Measurements from ENCODE around the gene TTC7B.
"Not testable (repeated sequence)": the region's sequence is repeated elsewhere in the genome, so short reads cannot be mapped to it uniquely, and the experiment has no call there.

TTC7B gene

GRCh38 chr14:90533591-90534021, 282.6 kb downstream of the TTC7B start:
- Histone ChIP-seq H3K9me3 (ENCODE audit: control insufficient read depth, low read length) (no peaks in the 10 kb centered on the region), H3K36me3 (ENCODE audit: control insufficient read depth, insufficient read depth, low read length) (no peaks in the 10 kb centered on the region), H3K4me3 (ENCODE audit: insufficient read depth, low read depth, low read length) (no peak overlapping the region), H3K27me3 (ENCODE audit: control insufficient read depth, insufficient read depth, low read length, poor library complexity, severe bottlenecking) (no peaks in the 10 kb centered on the region), H3K27ac (ENCODE audit: insufficient read depth, low read depth, low read length, poor library complexity, severe bottlenecking) (no peak overlapping the region), H3K4me1 (ENCODE audit: control insufficient read depth, insufficient read depth, low read length) (no peaks in the 10 kb centered on the region)
- 87 to 93% methylated on average over 6 of the region's 6 CpGs for WGBS, 2 experiments

GRCh38 chr14:90532826-90533525, 283.3 kb downstream of the TTC7B start:
- Histone ChIP-seq H3K4me1 (ENCODE audit: control insufficient read depth, insufficient read depth, low read length) (no peaks in the 10 kb centered on the region), H3K27me3 (ENCODE audit: control insufficient read depth, insufficient read depth, low read length, poor library complexity, severe bottlenecking) (no peaks in the 10 kb centered on the region), H3K27ac (ENCODE audit: insufficient read depth, low read depth, low read length, poor library complexity, severe bottlenecking) (no peak overlapping the region), H3K9me3 (ENCODE audit: control insufficient read depth, low read length) (no peaks in the 10 kb centered on the region), H3K4me3 (ENCODE audit: insufficient read depth, low read depth, low read length) (no peak overlapping the region), H3K36me3 (ENCODE audit: control insufficient read depth, insufficient read depth, low read length) (no peaks in the 10 kb centered on the region)
- 91 to 92% methylated on average over 14 of the region's 14 CpGs for WGBS, 2 experiments

DNA sequence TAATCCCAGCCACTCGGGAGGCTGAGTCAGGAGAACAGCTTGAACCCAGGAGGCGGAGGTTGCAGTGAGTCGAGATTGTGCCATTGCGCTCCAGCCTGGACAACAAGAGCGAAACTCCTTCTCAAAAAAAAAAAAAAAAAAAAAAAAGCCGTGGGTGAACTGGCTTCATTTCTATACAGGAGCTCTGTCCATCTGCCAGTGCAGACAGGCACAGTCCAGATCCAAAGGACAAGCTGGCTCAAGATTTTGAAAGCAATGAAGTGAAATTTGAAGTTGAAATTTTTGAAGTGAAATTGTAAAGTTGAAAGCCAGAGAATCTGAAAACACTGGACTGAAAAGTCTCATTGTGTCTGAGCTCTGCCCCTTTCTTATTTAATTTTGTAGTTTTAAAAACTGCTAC, 284.7 kb downstream of the TTC7B start:
- Histone ChIP-seq H3K36me3 (ENCODE audit: control insufficient read depth, insufficient read depth, low read length) (no peaks in the 10 kb centered on the region), H3K4me1 (ENCODE audit: control insufficient read depth, insufficient read depth, low read length) (no peaks in the 10 kb centered on the region), H3K27ac (ENCODE audit: insufficient read depth, low read depth, low read length, poor library complexity, severe bottlenecking) (no peak overlapping the region), H3K9me3 (ENCODE audit: control insufficient read depth, low read length) (no peaks in the 10 kb centered on the region), H3K27me3 (ENCODE audit: control insufficient read depth, insufficient read depth, low read length, poor library complexity, severe bottlenecking) (no peaks in the 10 kb centered on the region), H3K4me3 (ENCODE audit: insufficient read depth, low read depth, low read length) (no peak overlapping the region)
- WGBS, 2 experiments, result 93 to 94% methylated on average over 6 of the region's 6 CpGs

DNA sequence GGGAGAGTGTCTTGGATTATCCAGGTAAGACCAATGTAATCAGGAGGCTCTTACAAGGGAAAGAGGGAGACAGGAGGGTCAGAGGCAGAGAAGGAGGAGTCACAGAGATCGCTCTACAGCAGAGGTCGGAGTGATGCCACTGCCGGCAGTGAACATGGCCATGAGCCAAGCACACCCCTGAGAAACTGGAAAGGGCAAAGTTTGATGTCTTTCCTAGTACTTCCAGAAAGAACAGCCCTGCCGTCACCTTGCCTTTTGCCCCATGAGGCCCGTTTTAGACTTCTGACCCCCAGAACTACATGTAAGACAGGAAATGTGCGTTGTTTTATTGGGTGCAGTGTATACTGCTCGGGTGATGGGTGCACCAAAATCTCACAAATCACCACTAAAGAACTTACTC, 285.7 kb downstream of the TTC7B start:
- Histone ChIP-seq H3K4me1 (ENCODE audit: control insufficient read depth, insufficient read depth, low read length) (no peaks in the 10 kb centered on the region), H3K27me3 (ENCODE audit: control insufficient read depth, insufficient read depth, low read length, poor library complexity, severe bottlenecking) (no peaks in the 10 kb centered on the region), H3K36me3 (ENCODE audit: control insufficient read depth, insufficient read depth, low read length) (no peaks in the 10 kb centered on the region), H3K27ac (ENCODE audit: insufficient read depth, low read depth, low read length, poor library complexity, severe bottlenecking) (no peak overlapping the region), H3K9me3 (ENCODE audit: control insufficient read depth, low read length) (no peaks in the 10 kb centered on the region), H3K4me3 (ENCODE audit: insufficient read depth, low read depth, low read length) (no peak overlapping the region)
- WGBS, 2 experiments, result 81 to 95% methylated on average over 6 to 7 of the region's 7 CpGs

- WGBS, 2 experiments, result 92 to 94% methylated on average over 6 of the region's 6 CpGs
- no peaks in the 10 kb centered on the region for H3K4me1 ChIP-seq (ENCODE audit: control insufficient read depth, insufficient read depth, low read length)
Measured at GRCh38 chr14:90527978-90528377, 288.3 kb downstream of the TTC7B start.

DNA sequence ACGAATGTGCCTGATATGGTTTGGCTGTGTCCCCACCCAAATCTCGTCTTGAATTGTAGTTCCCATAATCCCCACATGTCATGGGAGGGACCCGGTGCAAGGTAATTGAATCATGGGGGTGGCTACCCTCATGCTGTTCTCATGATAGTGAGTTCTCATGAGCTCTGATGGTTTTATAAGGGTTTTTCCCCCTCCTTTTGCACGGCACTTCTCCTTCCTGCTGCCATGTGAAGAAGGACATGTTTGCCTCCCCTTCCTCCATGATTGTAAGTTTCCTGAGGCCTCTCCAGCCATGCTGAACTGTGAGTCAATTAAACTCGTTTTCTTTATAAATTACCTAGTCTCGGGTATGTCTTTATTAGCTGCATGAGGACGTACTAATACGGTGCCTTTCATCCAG, 289.7 kb downstream of the TTC7B start:
- not testable (repeated sequence) for H3K4me3 ChIP-seq (ENCODE audit: insufficient read depth, low read depth, low read length); H3K36me3 ChIP-seq (ENCODE audit: control insufficient read depth, insufficient read depth, low read length); H3K27ac ChIP-seq (ENCODE audit: insufficient read depth, low read depth, low read length, poor library complexity, severe bottlenecking); H3K9me3 ChIP-seq (ENCODE audit: control insufficient read depth, low read length); H3K27me3 ChIP-seq (ENCODE audit: control insufficient read depth, insufficient read depth, low read length, poor library complexity, severe bottlenecking); H3K4me1 ChIP-seq (ENCODE audit: control insufficient read depth, insufficient read depth, low read length)
- 92 to 93% methylated on average over 8 of the region's 8 CpGs for WGBS, 2 experiments

More at GRCh38 chr14:90527978-90528377, 288.3 kb downstream of the TTC7B start:
- Histone ChIP-seq H3K9me3 (ENCODE audit: control insufficient read depth, low read length) (no peaks in the 10 kb centered on the region), H3K4me3 (ENCODE audit: insufficient read depth, low read depth, low read length) (no peak overlapping the region), H3K27me3 (ENCODE audit: control insufficient read depth, insufficient read depth, low read length, poor library complexity, severe bottlenecking) (no peaks in the 10 kb centered on the region), H3K27ac (ENCODE audit: insufficient read depth, low read depth, low read length, poor library complexity, severe bottlenecking) (no peak overlapping the region), H3K36me3 (ENCODE audit: control insufficient read depth, insufficient read depth, low read length) (no peaks in the 10 kb centered on the region)

GRCh38 chr14:90525353-90526028, 290.7 kb downstream of the TTC7B start:
- H3K4me3 ChIP-seq (ENCODE audit: insufficient read depth, low read depth, low read length); H3K27me3 ChIP-seq (ENCODE audit: control insufficient read depth, insufficient read depth, low read length, poor library complexity, severe bottlenecking); H3K36me3 ChIP-seq (ENCODE audit: control insufficient read depth, insufficient read depth, low read length); H3K27ac ChIP-seq (ENCODE audit: insufficient read depth, low read depth, low read length, poor library complexity, severe bottlenecking); H3K9me3 ChIP-seq (ENCODE audit: control insufficient read depth, low read length); H3K4me1 ChIP-seq (ENCODE audit: control insufficient read depth, insufficient read depth, low read length): not testable (repeated sequence)
- 96% methylated on average over 17 to 21 of the region's 42 CpGs for WGBS, 2 experiments

- no peaks in the 10 kb centered on the region for H3K27me3 ChIP-seq (ENCODE audit: control insufficient read depth, insufficient read depth, low read length, poor library complexity, severe bottlenecking)
- WGBS, 2 experiments, result 89 to 90% methylated on average over 18 of the region's 18 CpGs
- no peaks in the 10 kb centered on the region for H3K36me3 ChIP-seq (ENCODE audit: control insufficient read depth, insufficient read depth, low read length)
- no peaks in the 10 kb centered on the region for H3K4me1 ChIP-seq (ENCODE audit: control insufficient read depth, insufficient read depth, low read length)
- H3K9me3 ChIP-seq (ENCODE audit: control insufficient read depth, low read length), result no peaks in the 10 kb centered on the region
- H3K4me3 ChIP-seq (ENCODE audit: insufficient read depth, low read depth, low read length), result no peak overlapping the region
- H3K27ac ChIP-seq (ENCODE audit: insufficient read depth, low read depth, low read length, poor library complexity, severe bottlenecking), result no peak overlapping the region
Measured at GRCh38 chr14:90523961-90524875, 292.0 kb downstream of the TTC7B start.

- 82 to 83% methylated on average over 8 of the region's 8 CpGs for WGBS, 2 experiments
- H3K4me3 ChIP-seq (ENCODE audit: insufficient read depth, low read depth, low read length), result no peak overlapping the region
Measured at GRCh38 chr14:90523544-90523943, 292.7 kb downstream of the TTC7B start.

More at GRCh38 chr14:90523544-90523943, 292.7 kb downstream of the TTC7B start:
- Histone ChIP-seq H3K9me3 (ENCODE audit: control insufficient read depth, low read length) (no peaks in the 10 kb centered on the region), H3K27ac (ENCODE audit: insufficient read depth, low read depth, low read length, poor library complexity, severe bottlenecking) (no peak overlapping the region), H3K36me3 (ENCODE audit: control insufficient read depth, insufficient read depth, low read length) (no peaks in the 10 kb centered on the region), H3K4me1 (ENCODE audit: control insufficient read depth, insufficient read depth, low read length) (no peaks in the 10 kb centered on the region), H3K27me3 (ENCODE audit: control insufficient read depth, insufficient read depth, low read length, poor library complexity, severe bottlenecking) (no peaks in the 10 kb centered on the region)
